Keratinocyte (primary cell): ENCODE data around the gene CYB561A3.

Source experiments
- CTCF ChIP-seq, 3 experiments: IDR thresholded peaks in 1 of 3; conservative IDR thresholded peaks in 1 of 3; optimal IDR thresholded peaks in 1 of 3; 2 replicates in 2 of 3; 3 replicates in 1 of 3; pipeline versions ENCODE3 to v1.5.1; 2011; ENCODE audit warnings: low read length in 3 of 3, mild to moderate bottlenecking in 3 of 3, moderate library complexity in 2 of 3, control low read depth in 1 of 3, inconsistent platforms in 1 of 3; ENCODE audit not compliant: insufficient read depth in 2 of 3; ENCODE audit errors: extremely low read depth in 1 of 3
- EZH2 ChIP-seq: IDR thresholded peaks from one replicate; pipeline ENCODE4 v1.6.1; 2012; ENCODE audit warnings: inconsistent platforms, mild to moderate bottlenecking, low read length, moderate library complexity

- no peak for TF ChIP-seq CTCF (optimal IDR thresholded peaks at IDR 0.05 in 1 of 3, IDR thresholded peaks at IDR 0.05 in 1 of 3, conservative IDR thresholded peaks at IDR 0.05 in 1 of 3; ENCODE audit: extremely low read depth in 1 of 3, insufficient read depth in 2 of 3, low read length in 3 of 3)
- no peak for TF ChIP-seq EZH2
Measured at GRCh38 chr11:61378713-61379313, 17.1 kb upstream of the CYB561A3 start.
